VCaP (cell line): ENCODE data around the gene MINDY4B.
A peak's percentile ranks its signal among the peaks of the same experiment; 100 is the strongest.

Experiments used
- H3K27ac ChIP-seq: fragments of 450-650 bp; 2 replicates; pipeline ENCODE4 v1.5.1; 2017
- CTCF ChIP-seq: fragments of 450-650 bp; conservative IDR thresholded peaks from 2 replicates; pipeline ENCODE4 v1.5.1; 2017; ENCODE audit warnings: mild to moderate bottlenecking, moderate library complexity

Gene MINDY4B

GRCh38 chr3:150905339-150905738, at the start of gene MINDY4B:
Gene MINDY4B (minus strand): TSS chr3:150905439. CDS start chr3:150905439, 0 bp downstream.
- H3K27ac ChIP-seq: peak within 1 kb of the TSS; percentile 19; the same call in 1 of the 2 replicates

GRCh38 chr3:150951923-150952322, 46.7 kb upstream of the MINDY4B start:
- no peak for TF ChIP-seq CTCF
- no peak overlapping the region for H3K27ac ChIP-seq

More at GRCh38 chr3:150905339-150905738, at the start of gene MINDY4B:
- TF ChIP-seq CTCF: no peak

- no peak for TF ChIP-seq CTCF
- no peak overlapping the region for H3K27ac ChIP-seq
Observed at GRCh38 chr3:150945226-150946032, 40.2 kb upstream of the MINDY4B start.

- H3K27ac ChIP-seq: no peak overlapping the region
- TF ChIP-seq CTCF: no peak
Observed at GRCh38 chr3:150942221-150942620, 37.0 kb upstream of the MINDY4B start.

DNA sequence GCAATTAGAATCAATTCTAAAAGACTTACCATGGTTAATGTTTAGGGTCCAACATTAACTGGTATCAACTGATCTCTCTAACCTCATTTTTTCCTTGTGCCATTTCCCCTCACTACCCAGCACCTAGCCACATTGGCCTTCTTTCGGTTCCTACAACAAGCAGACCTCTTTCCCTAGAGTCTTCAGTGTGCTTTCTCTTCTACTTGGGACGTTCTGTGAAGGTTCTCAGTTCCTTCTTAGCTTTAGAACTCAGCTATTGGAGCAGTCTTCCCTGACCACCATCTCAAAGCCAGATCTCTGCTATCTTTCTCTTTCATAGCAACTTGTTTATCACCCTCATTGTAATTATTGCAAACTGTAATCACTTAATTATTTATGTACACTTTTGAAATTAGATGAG, 31.5 kb upstream of the MINDY4B start:
- H3K27ac ChIP-seq: no peak overlapping the region

DNA sequence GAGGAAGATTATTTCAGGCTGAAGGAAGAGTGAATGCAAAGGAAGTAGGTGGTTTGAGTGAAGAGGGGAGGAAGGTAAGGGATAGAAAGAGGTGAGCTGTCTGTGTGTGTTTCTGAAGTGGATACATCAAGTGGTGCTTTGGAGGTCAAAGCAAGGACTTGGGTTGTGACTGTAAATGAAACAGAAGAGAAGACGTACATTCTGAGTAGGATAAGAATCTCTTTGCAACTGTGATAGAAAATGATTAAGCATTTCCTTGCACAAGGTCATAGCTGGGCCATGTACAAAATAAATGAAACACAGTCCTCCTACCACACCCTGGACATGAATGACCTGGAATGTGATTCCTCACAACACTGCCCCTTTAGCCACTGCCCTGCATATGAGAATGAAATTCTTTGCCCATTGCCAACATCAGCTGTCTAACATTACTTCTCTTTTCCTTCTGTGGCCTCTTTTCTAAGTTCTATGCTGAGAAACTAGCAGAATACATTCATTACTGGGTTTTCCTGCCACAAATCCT, 28.3 kb upstream of the MINDY4B start:
- TF ChIP-seq CTCF: no peak
- no peak overlapping the region for H3K27ac ChIP-seq

More for the DNA sequence above, 31.5 kb upstream of the MINDY4B start:
- TF ChIP-seq CTCF: no peak

- no peak for TF ChIP-seq CTCF
- H3K27ac ChIP-seq: no peak overlapping the region
Observed at GRCh38 chr3:150931745-150932144, 26.5 kb upstream of the MINDY4B start.
